ENCODE results near the gene AQP4.

Gene AQP4

DNA sequence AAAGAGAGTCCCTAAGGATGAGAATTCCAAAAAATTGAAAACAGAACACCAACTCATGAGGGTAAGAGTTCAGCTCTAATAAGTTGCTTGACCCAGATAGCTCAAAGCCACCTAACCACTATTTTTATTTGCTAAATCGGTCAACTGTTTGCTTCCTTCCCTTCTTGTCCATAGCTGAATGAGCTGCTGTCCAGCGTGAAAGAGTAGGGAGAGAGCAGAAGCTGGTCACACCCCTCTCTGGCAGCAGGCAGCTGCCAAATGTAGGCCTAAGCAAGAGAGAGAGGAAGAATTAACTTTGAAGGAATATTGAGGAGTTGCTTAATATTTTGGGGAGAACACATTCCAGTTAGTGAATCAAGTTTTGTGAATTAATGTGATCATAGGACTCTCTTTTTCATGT is 25.9 kb downstream of the AQP4 start:
- no peak for DNase-seq
- Histone ChIP-seq H3K9me2 (replicated peaks; ENCODE audit: insufficient read depth, low read length) (no peaks in the 10 kb centered on the region), H3F3A (ENCODE audit: insufficient read depth, low read length) (no peaks in the 10 kb centered on the region), H3K4me1 (ENCODE audit: low read length) (no peaks in the 10 kb centered on the region), H3K4me2 (ENCODE audit: low read depth, low read length) (no peak overlapping the region), H3K9me3 (replicated peaks; ENCODE audit: insufficient read depth, low read length) (no peaks in the 10 kb centered on the region), H3K27ac (ENCODE audit: low read length) (no peak overlapping the region), H2AFZ (ENCODE audit: low read length) (no peak overlapping the region), H4K20me1 (ENCODE audit: insufficient read depth, low read length) (no peaks in the 10 kb centered on the region), H3K9ac (ENCODE audit: low read length) (no peak overlapping the region), H3K27me3 (replicated peaks; ENCODE audit: insufficient read depth, low read length) (no peaks in the 10 kb centered on the region), H3K4me3 (ENCODE audit: low read length) (no peak overlapping the region), H3K36me3 (replicated peaks; ENCODE audit: insufficient read depth, low read length) (no peaks in the 10 kb centered on the region), H3K79me2 (ENCODE audit: low read length) (no peaks in the 10 kb centered on the region)
- no peak for TF ChIP-seq EZH2 (optimal IDR thresholded peaks at IDR 0.05; ENCODE audit: low read depth, low read length)
- no peak for TF ChIP-seq CTCF (IDR thresholded peaks at IDR 0.05; ENCODE audit: low read length)
- no peak for TF ChIP-seq EZH2phosphoT487 (IDR thresholded peaks at IDR 0.05; ENCODE audit: low read length)

DNA sequence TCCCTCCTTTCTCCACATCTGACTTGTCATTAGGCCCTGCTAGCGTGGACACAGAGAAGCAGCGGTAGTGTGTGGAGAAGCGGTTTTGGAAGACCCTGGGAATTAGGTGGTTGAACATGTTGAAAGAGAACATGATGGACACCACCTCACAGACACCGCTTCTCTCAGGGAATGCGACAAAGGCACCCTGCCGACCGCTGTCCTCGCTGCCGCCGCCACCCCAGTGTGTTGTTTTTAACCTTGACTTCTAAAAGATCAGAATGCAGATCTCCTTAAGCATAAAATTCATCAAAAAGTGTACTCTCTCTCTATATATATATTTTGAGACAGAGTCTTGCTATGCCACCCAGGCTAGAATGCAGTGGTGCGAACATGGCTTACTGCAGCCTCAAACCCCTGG is 33.2 kb downstream of the AQP4 start:
- no peak overlapping the region for H3K9ac ChIP-seq (ENCODE audit: low read length)
- TF ChIP-seq CTCF (IDR thresholded peaks at IDR 0.05; ENCODE audit: low read length) (no peak), EZH2phosphoT487 (IDR thresholded peaks at IDR 0.05; ENCODE audit: low read length) (no peak), EZH2 (optimal IDR thresholded peaks at IDR 0.05; ENCODE audit: low read depth, low read length) (no peak)
- no peaks in the 10 kb centered on the region for H3K9me2 ChIP-seq (replicated peaks; ENCODE audit: insufficient read depth, low read length)
- no peak overlapping the region for H3K4me2 ChIP-seq (ENCODE audit: low read depth, low read length)
- no peaks in the 10 kb centered on the region for H3K36me3 ChIP-seq (replicated peaks; ENCODE audit: insufficient read depth, low read length)
- H3K4me3 ChIP-seq (ENCODE audit: low read length) = no peak overlapping the region
- no peak overlapping the region for H2AFZ ChIP-seq (ENCODE audit: low read length)
- H3K4me1 ChIP-seq (ENCODE audit: low read length) = no peaks in the 10 kb centered on the region
- no peaks in the 10 kb centered on the region for H3F3A ChIP-seq (ENCODE audit: insufficient read depth, low read length)
- H4K20me1 ChIP-seq (ENCODE audit: insufficient read depth, low read length) = no peaks in the 10 kb centered on the region
- no peaks in the 10 kb centered on the region for H3K27me3 ChIP-seq (replicated peaks; ENCODE audit: insufficient read depth, low read length)
- H3K79me2 ChIP-seq (ENCODE audit: low read length) = no peaks in the 10 kb centered on the region
- DNase-seq = no peak
- no peaks in the 10 kb centered on the region for H3K9me3 ChIP-seq (replicated peaks; ENCODE audit: insufficient read depth, low read length)
- no peak overlapping the region for H3K27ac ChIP-seq (ENCODE audit: low read length)

- no peak overlapping the region for H3K9ac ChIP-seq (ENCODE audit: low read length)
- H3K9me3 ChIP-seq (replicated peaks; ENCODE audit: insufficient read depth, low read length) = no peaks in the 10 kb centered on the region
- no peak overlapping the region for H3K4me3 ChIP-seq (ENCODE audit: low read length)
- no peak for DNase-seq
- H2AFZ ChIP-seq (ENCODE audit: low read length) = no peak overlapping the region
- no peaks in the 10 kb centered on the region for H3F3A ChIP-seq (ENCODE audit: insufficient read depth, low read length)
- no peaks in the 10 kb centered on the region for H3K36me3 ChIP-seq (replicated peaks; ENCODE audit: insufficient read depth, low read length)
- no peaks in the 10 kb centered on the region for H4K20me1 ChIP-seq (ENCODE audit: insufficient read depth, low read length)
- no peak overlapping the region for H3K4me2 ChIP-seq (ENCODE audit: low read depth, low read length)
- no peak for TF ChIP-seq EZH2phosphoT487 (IDR thresholded peaks at IDR 0.05; ENCODE audit: low read length)
- no peak for TF ChIP-seq CTCF (IDR thresholded peaks at IDR 0.05; ENCODE audit: low read length)
- no peak overlapping the region for H3K27ac ChIP-seq (ENCODE audit: low read length)
- H3K4me1 ChIP-seq (ENCODE audit: low read length) = no peaks in the 10 kb centered on the region
- H3K9me2 ChIP-seq (replicated peaks; ENCODE audit: insufficient read depth, low read length) = no peaks in the 10 kb centered on the region
- no peaks in the 10 kb centered on the region for H3K27me3 ChIP-seq (replicated peaks; ENCODE audit: insufficient read depth, low read length)
- no peaks in the 10 kb centered on the region for H3K79me2 ChIP-seq (ENCODE audit: low read length)
Measured at GRCh38 chr18:26827581-26827980, 37.9 kb downstream of the AQP4 start.
